Testis (tissue), 2 donors: ENCODE data around the gene PLXNA1.

Source experiments
- CTCF ChIP-seq, 3 experiments: fragments of 450-650 bp in 2 of 3; fragments of 200-600 bp in 1 of 3; sonication (generic) in 1 of 3; IDR thresholded peaks; one replicate each; pipeline ENCODE4 v1.5.1; 2016 to 2019; ENCODE audit warnings: antibody characterized with exemption in 3 of 3, mild to moderate bottlenecking in 2 of 3, moderate library complexity in 1 of 3
- POLR2A ChIP-seq: fragments of 450-650 bp; IDR thresholded peaks from one replicate; pipeline ENCODE4 v1.6.1; 2017; ENCODE audit warnings: antibody characterized with exemption, mild to moderate bottlenecking, moderate library complexity

GRCh38 chr3:127000761-127001160 is 17.8 kb downstream of the PLXNA1 start:
- TF ChIP-seq CTCF (IDR thresholded peaks at IDR 0.05) = no peak
- TF ChIP-seq POLR2A = no peak
